Activated CD8-positive, alpha-beta memory T cell treated with anti-CD3 and anti-CD28 coated beads, Interleukin-2, amount 50 U/mL, for 4 hours (primary cell): ENCODE measurements around the gene SCEL.

Experiments used
- DNase-seq: peaks from one replicate; pipeline ENCODE4 v3.0.0-alpha.2; 2020

The SCEL gene

DNA sequence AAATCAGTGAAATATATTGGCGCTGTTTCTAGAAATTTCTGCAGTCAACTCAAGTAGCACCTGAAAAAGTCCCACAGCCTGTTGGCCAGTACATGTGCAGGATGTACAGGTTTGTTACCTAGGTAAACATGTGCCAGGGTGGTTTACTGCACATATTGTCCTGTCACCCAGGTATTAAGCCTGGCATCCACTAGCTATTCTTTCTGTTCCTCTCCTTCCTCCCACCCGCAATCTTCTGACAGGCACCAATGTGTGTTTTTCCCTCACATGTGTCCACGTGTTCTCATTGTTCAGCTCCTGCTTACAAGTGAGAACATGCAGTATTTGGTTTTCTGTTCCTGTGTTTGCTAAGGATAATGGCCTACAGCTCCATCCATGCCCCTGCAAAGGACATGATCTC lies 13.1 kb upstream of the SCEL start:
- DNase-seq: no peak

DNA sequence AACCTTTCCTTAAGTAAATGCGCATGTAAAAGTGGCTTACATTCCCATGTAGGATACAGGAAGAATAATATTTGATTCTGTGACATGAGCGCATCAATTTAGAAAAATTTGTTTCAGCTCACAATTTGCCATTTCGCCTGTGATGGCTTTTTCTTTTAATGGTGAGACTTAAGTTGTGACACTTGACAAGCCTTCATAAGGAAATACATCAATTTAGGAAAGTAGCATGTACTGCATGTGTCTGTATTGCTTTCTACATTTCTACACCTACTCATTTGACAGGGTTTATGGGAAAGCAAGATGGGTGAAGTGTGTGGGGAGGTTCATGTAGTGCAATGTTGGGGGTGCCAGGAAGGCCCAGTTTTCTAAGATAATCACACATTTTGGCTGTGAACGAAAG lies 12.1 kb upstream of the SCEL start:
- no peak for DNase-seq

DNA sequence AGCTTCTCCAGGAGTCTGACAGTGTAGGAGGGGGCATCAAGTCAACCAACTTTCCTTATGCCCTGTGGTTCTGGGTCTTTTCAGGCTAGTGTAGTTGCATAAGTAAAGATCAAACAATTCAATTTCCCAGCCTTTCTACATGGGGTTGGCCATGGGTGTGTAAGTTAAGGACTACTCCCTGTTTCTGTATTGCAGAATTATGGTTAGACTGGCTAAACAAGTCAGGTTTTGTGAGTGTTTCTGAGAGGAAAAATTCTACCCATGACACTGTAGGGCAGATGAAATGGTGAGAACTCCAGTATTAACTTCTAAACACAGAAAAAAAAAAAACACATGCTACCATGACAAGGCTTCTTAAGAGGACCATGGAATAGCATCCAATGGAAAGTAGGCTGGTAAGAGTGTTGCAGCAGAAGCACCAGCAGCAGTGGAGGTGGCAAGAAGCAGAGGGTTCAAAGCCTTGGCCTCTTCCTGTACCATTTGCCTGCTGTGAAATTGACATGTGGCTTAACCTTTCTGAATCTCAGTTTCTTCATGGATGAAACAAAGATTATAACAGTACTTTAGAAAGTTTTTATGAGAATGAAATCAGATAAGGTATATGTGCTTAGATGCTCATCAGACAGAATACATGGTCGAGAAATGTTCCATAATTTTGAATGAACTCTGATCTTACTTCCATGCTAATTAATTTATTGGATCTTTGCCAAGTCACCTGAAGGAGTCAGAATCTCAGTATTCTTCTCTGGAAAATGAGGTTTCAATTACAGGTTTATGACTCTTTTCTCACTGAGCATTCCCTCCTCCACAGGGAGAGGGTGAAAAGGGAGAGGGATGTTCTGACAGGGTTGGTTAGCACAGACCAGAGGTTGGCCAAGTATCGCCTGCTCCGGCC lies 11.4 kb upstream of the SCEL start:
- DNase-seq: no peak

DNA sequence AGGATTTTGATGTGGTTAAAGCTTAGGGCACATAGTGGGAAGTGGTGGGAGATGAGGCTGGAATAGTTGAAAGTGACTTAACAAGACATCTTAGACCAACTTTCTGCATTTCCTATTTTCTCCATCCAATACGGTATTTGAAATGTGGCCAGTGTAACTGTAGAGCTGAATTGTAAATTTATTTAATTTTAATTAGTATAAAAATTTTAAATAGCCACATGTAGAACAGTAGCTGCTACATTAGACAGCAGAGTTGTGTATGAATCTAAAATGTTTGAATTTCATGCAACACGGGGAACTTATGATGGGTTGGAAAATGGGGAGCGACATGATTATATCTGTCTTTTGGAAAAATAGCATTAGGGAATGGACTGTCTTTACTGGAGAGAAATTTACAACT lies 7.1 kb upstream of the SCEL start:
- no peak for DNase-seq

DNA sequence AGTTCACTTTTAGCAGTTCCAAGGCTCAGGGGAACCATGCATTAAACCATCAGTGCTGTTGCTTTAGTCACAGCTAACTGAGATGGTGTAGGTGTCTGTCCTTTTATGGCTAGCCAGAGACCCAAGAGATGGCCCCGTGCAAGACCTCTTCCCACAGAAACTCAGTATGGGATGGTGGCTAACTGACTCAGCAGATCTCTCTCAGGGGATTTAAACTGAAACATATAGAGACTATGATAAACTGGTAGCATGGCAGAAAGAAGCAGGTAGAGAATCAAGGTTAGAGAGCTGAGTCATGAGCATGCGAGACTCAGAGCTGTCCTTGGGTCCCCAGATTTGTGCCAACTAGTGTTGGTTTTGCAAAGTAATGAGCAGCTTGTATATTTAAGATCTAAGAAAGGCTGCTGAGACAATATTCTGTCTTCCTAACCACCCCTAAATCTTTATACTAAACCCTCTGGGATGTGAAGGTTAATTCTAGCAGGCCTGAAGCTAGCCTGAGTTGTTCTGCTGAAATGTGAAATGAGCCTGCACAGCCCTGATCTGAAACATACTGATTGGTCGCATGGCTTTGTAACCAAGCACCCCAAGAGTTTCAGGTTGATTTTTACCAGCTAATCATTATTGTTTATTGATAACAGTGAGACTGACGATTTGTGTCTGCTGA lies 6.5 kb upstream of the SCEL start:
- no peak for DNase-seq

- no peak for DNase-seq
Observed at GRCh38 chr13:77529501-77529840, 6.0 kb upstream of the SCEL start.

DNA sequence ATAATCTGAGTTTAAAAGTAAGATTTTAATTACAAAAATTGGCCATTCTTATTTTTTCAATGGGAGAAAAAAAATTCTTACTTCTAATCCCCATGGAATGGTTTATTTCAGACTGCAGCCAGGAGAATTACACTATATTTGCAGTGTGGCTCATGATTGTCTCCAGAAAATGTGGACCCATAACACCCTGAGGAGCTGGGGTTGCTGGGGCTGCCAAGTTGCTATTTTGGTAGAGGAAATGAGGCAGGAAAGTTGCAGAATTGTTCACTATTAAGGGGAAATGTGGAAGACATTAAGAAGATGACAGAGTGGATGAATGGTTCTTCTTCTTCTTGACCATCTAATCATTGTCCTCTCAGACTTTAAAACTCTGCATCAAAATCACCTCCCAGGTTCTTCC lies 4.6 kb upstream of the SCEL start:
- no peak for DNase-seq

DNA sequence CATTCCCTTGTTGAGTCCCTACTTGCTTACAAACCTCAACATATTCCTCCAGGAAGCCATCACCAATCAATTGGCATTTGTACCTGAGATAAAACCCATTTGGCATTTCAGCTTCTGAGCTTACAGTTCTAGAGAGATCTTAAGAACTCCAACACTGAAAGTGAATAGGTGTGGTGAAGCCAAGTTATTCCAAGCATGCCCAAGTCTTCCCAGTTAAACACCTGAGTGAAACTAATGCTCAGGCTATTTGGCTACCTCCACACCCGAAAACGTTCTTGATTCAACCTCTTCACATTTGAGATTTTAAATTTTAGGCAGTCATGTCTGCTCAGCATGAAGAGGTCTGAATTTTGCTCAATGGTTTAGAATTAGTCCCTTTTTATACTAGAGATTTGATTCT lies 2.5 kb upstream of the SCEL start:
- no peak for DNase-seq

- DNase-seq: no peak
Observed at GRCh38 chr13:77533875-77534788, 1.4 kb upstream of the SCEL start.

- DNase-seq: no peak
Observed at GRCh38 chr13:77536358-77536757, 852 bp downstream of the SCEL start.

GRCh38 chr13:77537289-77537919 lies 1.9 kb downstream of the SCEL start:
- DNase-seq: no peak

GRCh38 chr13:77543711-77544110 lies 8.2 kb downstream of the SCEL start:
- DNase-seq: no peak

DNA sequence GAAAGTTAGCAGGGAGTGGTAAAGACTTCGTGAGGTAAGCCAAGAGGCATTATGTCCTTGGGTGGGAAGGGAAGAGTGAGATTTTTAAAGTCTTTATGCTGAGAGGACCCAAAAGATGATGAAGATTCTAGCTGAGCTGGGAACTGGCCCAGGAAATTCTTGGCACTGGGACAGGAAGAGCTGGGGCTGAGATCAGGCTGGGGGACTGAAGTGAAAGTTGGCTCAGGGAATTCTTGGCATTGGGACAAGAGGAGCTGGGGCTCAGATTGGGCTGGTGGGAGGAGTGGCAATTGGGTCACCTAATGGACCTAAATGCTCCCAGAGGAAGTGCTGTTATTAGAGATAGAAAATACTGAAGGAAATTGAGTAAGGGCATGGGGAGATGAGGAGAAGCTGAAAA lies 8.8 kb downstream of the SCEL start:
- no peak for DNase-seq

DNA sequence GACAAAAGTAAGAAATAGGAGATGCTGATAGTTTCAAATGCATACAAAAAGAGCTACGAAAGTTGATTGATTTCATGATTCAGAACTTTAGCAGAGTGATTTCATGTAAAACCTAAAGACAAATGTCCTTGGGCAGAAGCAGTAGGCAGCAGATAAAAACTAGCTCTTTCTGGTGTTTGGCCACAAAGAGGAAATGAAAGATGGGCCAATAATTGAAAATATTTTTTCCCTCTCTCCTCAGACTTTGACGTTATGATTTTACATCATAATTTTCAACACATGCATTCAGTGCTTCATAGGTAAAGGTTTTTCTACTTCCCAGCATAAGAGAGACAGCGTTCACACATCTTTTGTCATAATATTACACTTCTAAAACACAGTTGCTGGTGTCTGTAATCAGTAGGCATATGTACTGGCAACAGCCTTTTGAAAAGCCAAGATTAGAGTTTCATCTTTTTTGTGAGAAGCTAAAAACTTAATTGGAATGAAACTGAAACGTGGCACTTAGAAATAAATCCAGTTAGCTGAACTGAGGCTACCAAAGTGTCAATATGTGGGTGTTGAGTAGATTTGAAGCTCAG lies 9.3 kb downstream of the SCEL start:
- DNase-seq: no peak

- no peak for DNase-seq
Observed at GRCh38 chr13:77545626-77546412, 10.3 kb downstream of the SCEL start.

DNA sequence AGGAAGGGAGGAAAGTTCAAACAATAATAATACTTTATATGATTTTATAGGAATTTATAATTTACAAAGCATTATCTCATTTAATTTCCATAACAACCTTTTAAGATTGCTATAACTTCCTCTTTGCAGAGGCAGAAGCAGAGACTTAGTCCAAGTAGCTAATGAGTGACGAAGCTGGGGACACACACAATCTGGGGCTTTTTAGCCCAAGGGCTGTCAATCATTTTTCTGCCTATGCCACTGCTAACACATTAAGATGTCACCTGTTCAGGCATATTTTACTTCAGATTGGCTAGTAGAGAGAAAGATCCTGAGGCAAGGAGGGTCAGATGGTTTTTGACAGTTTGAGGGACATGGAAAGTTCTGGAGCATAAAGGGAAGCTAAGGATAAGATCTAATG lies 12.6 kb downstream of the SCEL start:
- DNase-seq: no peak

DNA sequence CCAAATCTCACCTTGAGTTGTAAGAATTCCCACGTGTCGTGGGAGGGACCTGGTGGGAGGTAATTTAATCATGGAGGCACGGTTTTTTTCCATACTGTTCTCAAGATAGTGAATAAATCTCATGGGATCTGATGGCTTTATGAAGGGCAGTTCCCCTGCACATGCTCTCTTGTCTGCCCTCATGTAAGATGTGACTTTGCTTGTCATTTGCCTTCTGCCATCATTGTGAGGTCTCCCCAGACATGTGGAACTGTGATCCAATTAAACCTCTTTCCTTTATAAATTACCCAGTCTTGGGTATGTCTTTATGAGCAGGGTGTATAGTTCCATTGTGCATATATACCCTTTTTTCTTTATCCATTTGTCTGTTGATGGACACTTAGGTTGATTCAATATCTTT lies 13.1 kb downstream of the SCEL start:
- no peak for DNase-seq

DNA sequence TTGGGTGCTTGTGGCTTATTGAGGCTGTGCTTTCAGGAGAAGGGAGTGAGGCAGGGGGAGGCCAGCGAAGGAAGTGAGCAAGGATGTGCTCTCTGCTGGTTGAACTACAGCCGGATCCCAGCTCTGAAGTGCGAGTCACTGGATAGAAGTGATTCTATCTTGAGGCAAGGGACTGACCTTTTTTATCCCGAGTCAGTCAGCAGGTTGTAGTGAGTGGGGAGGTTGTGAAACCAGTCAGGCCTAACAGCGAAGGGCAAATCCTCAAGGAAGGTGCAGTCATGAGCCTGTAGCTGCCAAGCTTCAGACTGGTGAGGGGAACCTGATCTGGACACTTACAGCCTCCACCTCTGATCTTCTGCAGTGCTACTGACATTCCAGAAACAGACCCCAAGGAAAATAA lies 18.6 kb downstream of the SCEL start:
- DNase-seq: no peak

DNA sequence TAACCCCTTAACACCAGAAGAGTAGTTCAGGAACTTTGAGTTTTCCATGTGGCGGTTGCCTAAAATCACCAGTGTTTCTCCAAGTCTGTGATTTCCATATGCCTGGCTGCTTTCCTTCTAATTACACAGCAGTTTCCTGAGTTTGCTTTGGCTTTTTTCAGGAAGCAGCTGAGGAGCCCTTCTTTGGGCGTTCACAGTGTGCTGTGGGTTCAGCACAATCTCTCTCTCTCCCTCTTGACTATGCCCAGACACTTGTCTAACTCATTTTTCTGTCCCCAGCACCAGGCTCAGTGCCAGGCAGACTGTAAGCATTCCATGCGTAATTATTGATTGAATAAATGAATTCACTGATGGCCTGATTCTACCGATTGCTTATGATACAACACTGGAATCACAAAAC lies 19.7 kb downstream of the SCEL start:
- DNase-seq: no peak

- no peak for DNase-seq
Observed at GRCh38 chr13:77558016-77558415, 22.5 kb downstream of the SCEL start.

GRCh38 chr13:77563111-77563510 lies 27.6 kb downstream of the SCEL start:
- no peak for DNase-seq

- no peak for DNase-seq
Observed at GRCh38 chr13:77565635-77566034, 30.1 kb downstream of the SCEL start.
